ENCODE data around the gene NXPH4.

DNA sequence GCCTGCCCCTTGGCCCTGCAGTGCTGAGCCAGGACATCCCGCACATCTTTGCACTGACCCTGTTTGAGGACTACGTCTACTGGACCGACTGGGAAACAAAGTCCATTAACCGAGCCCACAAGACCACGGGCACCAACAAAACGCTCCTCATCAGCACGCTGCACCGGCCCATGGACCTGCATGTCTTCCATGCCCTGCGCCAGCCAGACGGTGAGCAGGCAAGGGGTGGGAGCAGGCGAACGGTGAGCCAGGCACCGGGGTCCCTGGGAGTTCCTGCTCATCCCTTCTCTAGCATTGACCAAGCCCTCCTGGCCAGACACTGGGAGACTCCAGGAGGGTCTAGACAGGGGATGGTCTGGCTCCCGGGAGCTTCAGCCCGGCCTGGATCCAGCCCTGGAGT, 17.4 kb upstream of the NXPH4 start:
- TF ChIP-seq POLR2A (IDR thresholded peaks at IDR 0.05; ENCODE audit: low read depth) (no peak), POLR2AphosphoS5 (IDR thresholded peaks at IDR 0.05) (no peak), CTCF (IDR thresholded peaks at IDR 0.05) (no peak)

Measured in esophagus muscularis mucosa (tissue), 3 donors.